Large intestine (tissue), 3 donors: ENCODE data around the gene NDUFA11. TPM values are rescaled to one million over a fixed set of nuclear protein-coding genes. Genes with fewer than 3 reads are reported as not detected.

ENCODE experiments used
- DNase-seq, 2 donors: peaks; one replicate each; pipeline versions ENCODE4 v3.0.0 to v3.0.0-alpha.2; 2013
- H3K27ac ChIP-seq: one replicate; pipeline ENCODE4 v1.5.1; 2013; ENCODE audit warnings: low read length
- H3K27me3 ChIP-seq: 2 replicates; pipeline ENCODE4 v1.6.1; 2013; ENCODE audit warnings: low read length; ENCODE audit not compliant: control insufficient read depth, insufficient read depth
- H3K36me3 ChIP-seq: 2 replicates; pipeline ENCODE4 v1.6.1; 2013; ENCODE audit warnings: low read length; ENCODE audit not compliant: control insufficient read depth, insufficient read depth
- H3K4me1 ChIP-seq: one replicate; pipeline ENCODE4 v1.6.1; 2013; ENCODE audit warnings: low read length; ENCODE audit not compliant: control insufficient read depth, insufficient read depth
- H3K4me3 ChIP-seq: one replicate; pipeline ENCODE4 v1.5.1; 2013; ENCODE audit warnings: low read length
- H3K9me3 ChIP-seq: one replicate; pipeline ENCODE4 v1.6.1; 2013; ENCODE audit warnings: mild to moderate bottlenecking, low read depth, low read length, moderate library complexity; ENCODE audit not compliant: control insufficient read depth
- WGBS: methylation state at CpG from one replicate; pipeline ENCODE4 v1.1.5; 2013; ENCODE audit warnings: low lambda C conversion rate; ENCODE audit not compliant: insufficient coverage; 5-methylcytosine and 5-hydroxymethylcytosine counted together
- polyA plus RNA-seq: library from polyadenylated mRNA; unstranded; fragments of 120-200 nt; gene quantifications from one replicate; pipeline ENCODE4 v1.2.1, GENCODE V29; 2013

NDUFA11 gene
- polyA plus RNA-seq, 1 donor = 203 TPM

GRCh38 chr19:5947435-5947834 is 43.8 kb upstream of the NDUFA11 start:
- H3K4me1 ChIP-seq = peaks cover 40% of the 10 kb centered on the region
- no peak for DNase-seq
- H3K27ac ChIP-seq = peak overlapping the region; percentile 37
- no peaks in the 10 kb centered on the region for H3K27me3 ChIP-seq
- H3K36me3 ChIP-seq = peaks cover 28% of the 10 kb centered on the region
- no CpG with 5 or more reads among the region's 13 CpGs for WGBS
- no peak overlapping the region for H3K4me3 ChIP-seq
- no peaks in the 10 kb centered on the region for H3K9me3 ChIP-seq

GRCh38 chr19:5943623-5944022 is 40.0 kb upstream of the NDUFA11 start:
- no peaks in the 10 kb centered on the region for H3K27me3 ChIP-seq
- no CpG with 5 or more reads among the region's 10 CpGs for WGBS
- peaks cover 13% of the 10 kb centered on the region for H3K4me1 ChIP-seq
- peaks cover 40% of the 10 kb centered on the region for H3K36me3 ChIP-seq
- peak overlapping the region; percentile 53 for H3K27ac ChIP-seq
- no peak overlapping the region for H3K4me3 ChIP-seq
- H3K9me3 ChIP-seq = no peaks in the 10 kb centered on the region
- no peak for DNase-seq

GRCh38 chr19:5943045-5943444 is 39.5 kb upstream of the NDUFA11 start:
- Histone ChIP-seq H3K4me1 (peaks cover 13% of the 10 kb centered on the region), H3K4me3 (no peak overlapping the region), H3K9me3 (no peaks in the 10 kb centered on the region), H3K36me3 (peaks cover 40% of the 10 kb centered on the region), H3K27ac (peak overlapping the region; percentile 35), H3K27me3 (no peaks in the 10 kb centered on the region)
- no peak for DNase-seq
- no CpG with 5 or more reads among the region's 10 CpGs for WGBS

GRCh38 chr19:5941673-5942072 is 38.1 kb upstream of the NDUFA11 start:
- H3K9me3 ChIP-seq = no peaks in the 10 kb centered on the region
- H3K27me3 ChIP-seq = no peaks in the 10 kb centered on the region
- peaks cover 54% of the 10 kb centered on the region for H3K36me3 ChIP-seq
- no peak overlapping the region for H3K4me3 ChIP-seq
- no CpG with 5 or more reads among the region's 11 CpGs for WGBS
- peaks cover 4% of the 10 kb centered on the region for H3K4me1 ChIP-seq
- DNase-seq = no peak
- H3K27ac ChIP-seq = no peak overlapping the region

- Histone ChIP-seq H3K9me3 (no peaks in the 10 kb centered on the region), H3K36me3 (peaks cover 58% of the 10 kb centered on the region), H3K27ac (no peak overlapping the region), H3K4me3 (no peak overlapping the region), H3K27me3 (no peaks in the 10 kb centered on the region), H3K4me1 (peaks cover 8% of the 10 kb centered on the region)
- WGBS = 94% methylated on average over 3 of the region's 21 CpGs
- no peak for DNase-seq
Measured at GRCh38 chr19:5940260-5941208, 36.9 kb upstream of the NDUFA11 start.

GRCh38 chr19:5937550-5937949 is 34.0 kb upstream of the NDUFA11 start:
- peaks cover 5% of the 10 kb centered on the region for H3K4me1 ChIP-seq
- WGBS = no CpG with 5 or more reads among the region's 10 CpGs
- no peak overlapping the region for H3K27ac ChIP-seq
- no peaks in the 10 kb centered on the region for H3K27me3 ChIP-seq
- no peak for DNase-seq
- peaks cover 4% of the 10 kb centered on the region for H3K9me3 ChIP-seq
- no peak overlapping the region for H3K4me3 ChIP-seq
- peaks cover 70% of the 10 kb centered on the region for H3K36me3 ChIP-seq

GRCh38 chr19:5936292-5936592 is 32.7 kb upstream of the NDUFA11 start:
- Histone ChIP-seq H3K4me3 (no peak overlapping the region), H3K9me3 (peaks cover 4% of the 10 kb centered on the region), H3K27ac (peak overlapping the region; percentile 38), H3K36me3 (peaks cover 78% of the 10 kb centered on the region), H3K27me3 (no peaks in the 10 kb centered on the region), H3K4me1 (peaks cover 5% of the 10 kb centered on the region)
- DNase-seq = no peak
- no CpG with 5 or more reads among the region's 9 CpGs for WGBS

- H3K27me3 ChIP-seq = no peaks in the 10 kb centered on the region
- peaks cover 78% of the 10 kb centered on the region for H3K36me3 ChIP-seq
- no CpG with 5 or more reads among the region's 25 CpGs for WGBS
- H3K27ac ChIP-seq = peak overlapping the region; percentile 38
- DNase-seq = no peak
- H3K9me3 ChIP-seq = peaks cover 4% of the 10 kb centered on the region
- no peak overlapping the region for H3K4me3 ChIP-seq
- H3K4me1 ChIP-seq = peaks cover 5% of the 10 kb centered on the region
Measured at GRCh38 chr19:5935473-5936291, 32.1 kb upstream of the NDUFA11 start.

- WGBS = no CpG with 5 or more reads among the region's 16 CpGs
- peaks cover 5% of the 10 kb centered on the region for H3K4me1 ChIP-seq
- DNase-seq = no peak
- H3K4me3 ChIP-seq = no peak overlapping the region
- peaks cover 78% of the 10 kb centered on the region for H3K36me3 ChIP-seq
- no peaks in the 10 kb centered on the region for H3K27me3 ChIP-seq
- H3K27ac ChIP-seq = peak overlapping the region; percentile 12
- peaks cover 4% of the 10 kb centered on the region for H3K9me3 ChIP-seq
Measured at GRCh38 chr19:5934774-5935472, 31.3 kb upstream of the NDUFA11 start.

- H3K4me3 ChIP-seq = no peak overlapping the region
- no peaks in the 10 kb centered on the region for H3K27me3 ChIP-seq
- H3K9me3 ChIP-seq = peaks cover 4% of the 10 kb centered on the region
- no peak overlapping the region for H3K27ac ChIP-seq
- WGBS = no CpG with 5 or more reads among the region's 5 CpGs
- peaks cover 5% of the 10 kb centered on the region for H3K4me1 ChIP-seq
- peaks cover 78% of the 10 kb centered on the region for H3K36me3 ChIP-seq
- no peak for DNase-seq
Measured at GRCh38 chr19:5934069-5934401, 30.4 kb upstream of the NDUFA11 start.
